ENCODE results near the gene TSPAN13.

DNA sequence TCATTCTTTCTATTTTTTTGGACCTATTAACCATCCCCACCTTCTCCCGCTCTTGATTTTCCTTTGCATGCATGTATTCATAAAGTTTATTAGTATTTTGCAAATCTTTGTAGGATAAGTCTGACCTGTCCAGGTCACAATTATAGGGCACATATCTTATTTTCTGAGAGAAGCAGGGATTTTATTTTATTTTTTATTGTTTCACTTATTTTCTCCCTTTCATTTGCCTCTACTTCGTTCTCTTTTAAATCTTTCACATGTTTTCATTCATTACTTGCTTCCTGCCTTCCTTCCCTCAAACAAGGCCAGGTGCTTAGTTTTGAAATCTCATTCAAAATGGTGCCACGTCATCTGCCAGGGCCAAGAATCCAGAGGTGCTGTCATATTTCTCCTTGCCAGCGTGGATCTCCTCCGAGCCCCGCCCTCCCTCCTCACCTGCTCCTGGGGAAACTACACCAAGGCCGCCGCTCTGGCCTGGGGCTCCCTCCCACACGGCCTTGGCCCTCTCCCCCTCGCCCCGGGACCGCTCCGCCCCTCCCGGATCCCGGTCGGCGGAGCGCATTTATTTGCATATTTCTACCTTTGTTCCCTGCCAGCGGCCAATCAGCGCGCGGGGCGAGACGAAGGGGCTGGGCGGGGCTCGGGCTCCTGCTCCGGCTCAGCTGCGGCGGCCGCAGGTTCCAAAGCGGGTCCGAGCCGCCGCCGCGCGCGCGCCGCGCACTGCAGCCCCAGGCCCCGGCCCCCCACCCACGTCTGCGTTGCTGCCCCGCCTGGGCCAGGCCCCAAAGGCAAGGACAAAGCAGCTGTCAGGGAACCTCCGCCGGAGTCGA lies at the start of gene TSPAN13:
- TF ChIP-seq, protein P1, sequence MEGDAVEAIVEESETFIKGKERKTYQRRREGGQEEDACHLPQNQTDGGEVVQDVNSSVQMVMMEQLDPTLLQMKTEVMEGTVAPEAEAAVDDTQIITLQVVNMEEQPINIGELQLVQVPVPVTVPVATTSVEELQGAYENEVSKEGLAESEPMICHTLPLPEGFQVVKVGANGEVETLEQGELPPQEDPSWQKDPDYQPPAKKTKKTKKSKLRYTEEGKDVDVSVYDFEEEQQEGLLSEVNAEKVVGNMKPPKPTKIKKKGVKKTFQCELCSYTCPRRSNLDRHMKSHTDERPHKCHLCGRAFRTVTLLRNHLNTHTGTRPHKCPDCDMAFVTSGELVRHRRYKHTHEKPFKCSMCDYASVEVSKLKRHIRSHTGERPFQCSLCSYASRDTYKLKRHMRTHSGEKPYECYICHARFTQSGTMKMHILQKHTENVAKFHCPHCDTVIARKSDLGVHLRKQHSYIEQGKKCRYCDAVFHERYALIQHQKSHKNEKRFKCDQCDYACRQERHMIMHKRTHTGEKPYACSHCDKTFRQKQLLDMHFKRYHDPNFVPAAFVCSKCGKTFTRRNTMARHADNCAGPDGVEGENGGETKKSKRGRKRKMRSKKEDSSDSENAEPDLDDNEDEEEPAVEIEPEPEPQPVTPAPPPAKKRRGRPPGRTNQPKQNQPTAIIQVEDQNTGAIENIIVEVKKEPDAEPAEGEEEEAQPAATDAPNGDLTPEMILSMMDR (IDR thresholded peaks at IDR 0.05): no peak
- TF ChIP-seq POLR2A (IDR thresholded peaks at IDR 0.05): peak; percentile 63 to 91 (median 74)
